ENCODE measurements around the gene UBE2U.
A peak's percentile ranks its signal among the peaks of the same experiment; 100 is the strongest.

The UBE2U gene, protein sequence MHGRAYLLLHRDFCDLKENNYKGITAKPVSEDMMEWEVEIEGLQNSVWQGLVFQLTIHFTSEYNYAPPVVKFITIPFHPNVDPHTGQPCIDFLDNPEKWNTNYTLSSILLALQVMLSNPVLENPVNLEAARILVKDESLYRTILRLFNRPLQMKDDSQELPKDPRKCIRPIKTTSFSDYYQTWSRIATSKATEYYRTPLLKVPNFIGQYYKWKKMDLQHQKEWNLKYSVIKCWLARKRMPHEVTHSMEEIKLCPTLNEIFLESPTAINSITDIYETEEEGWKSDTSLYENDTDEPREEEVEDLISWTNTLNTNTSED

DNA sequence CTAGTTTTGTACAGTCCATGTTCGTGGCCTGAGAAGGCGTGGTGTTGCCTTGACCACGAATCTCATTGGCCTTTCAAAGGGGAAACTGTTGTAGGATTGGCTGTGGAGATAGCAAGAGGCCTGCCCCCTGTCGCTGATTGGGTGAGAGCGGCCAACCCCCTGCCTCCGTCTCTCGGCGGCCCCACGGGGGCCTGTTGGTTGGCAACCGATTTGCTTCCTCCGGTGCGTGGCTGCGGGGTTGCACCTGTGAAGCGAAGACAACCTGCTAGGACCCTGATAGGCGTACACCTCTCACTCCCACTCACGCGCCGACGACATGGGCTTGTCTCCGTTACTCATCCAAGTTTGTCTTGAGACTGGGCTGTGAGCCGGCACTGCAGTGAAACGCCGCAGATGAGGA lies at the start of gene UBE2U:
Gene UBE2U (plus strand): TSS at position 204 of the 400 bp plus-strand sequence. CDS start 428 bp downstream, outside the sequence.
- no peak for DNase-seq (ENCODE audit: low read depth, low spot score)

DNA sequence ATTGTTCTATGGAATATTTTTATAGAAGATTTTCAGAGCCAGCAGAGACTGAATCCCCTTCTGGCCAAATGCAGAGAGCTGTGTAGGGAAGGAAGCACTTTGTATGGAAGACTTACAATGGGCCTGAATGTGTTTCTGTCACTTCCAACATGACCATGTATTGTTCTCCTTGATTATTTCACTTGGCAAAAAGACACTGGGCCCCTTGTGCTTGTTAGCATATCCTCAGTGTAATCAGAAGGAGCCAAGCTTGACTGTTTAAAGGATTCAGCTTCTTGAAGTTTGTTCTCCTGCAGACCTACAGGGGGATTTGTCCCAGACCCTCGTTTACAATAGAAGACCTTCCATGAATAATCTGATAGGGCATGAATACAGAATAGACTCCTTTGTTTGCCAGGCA lies 48.1 kb upstream of the UBE2U start:
- DNase-seq (ENCODE audit: low read depth, low spot score) = no peak

DNA sequence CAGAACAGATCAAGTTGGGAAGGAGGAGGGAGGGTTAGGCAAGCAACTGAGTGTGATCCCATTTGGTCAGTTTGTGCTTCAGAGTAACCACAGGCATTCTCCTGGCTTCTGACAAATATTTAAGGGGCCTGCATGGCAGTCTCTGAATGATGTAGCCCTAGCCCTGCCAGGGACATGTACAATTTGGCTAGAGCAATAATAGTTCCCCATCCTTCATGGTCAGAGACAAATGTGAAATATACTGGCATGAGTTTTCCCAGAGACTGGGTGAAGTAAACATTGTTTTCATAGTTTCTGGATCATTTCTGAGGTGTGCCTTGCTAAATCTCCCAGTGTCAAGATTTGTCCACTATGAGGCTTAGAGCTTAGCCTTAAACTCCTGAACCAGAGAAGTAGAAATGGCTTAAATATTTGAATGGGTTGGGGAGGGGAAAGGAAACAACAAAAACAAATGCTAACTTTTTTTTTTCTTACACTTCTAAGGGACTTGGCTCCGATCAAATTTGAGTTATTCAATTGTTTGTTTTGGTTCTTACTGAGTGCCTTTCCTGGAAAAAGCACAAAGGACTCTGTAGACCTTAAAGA lies 42.0 kb upstream of the UBE2U start:
- DNase-seq (ENCODE audit: low read depth, low spot score) = peak; percentile 94

DNA sequence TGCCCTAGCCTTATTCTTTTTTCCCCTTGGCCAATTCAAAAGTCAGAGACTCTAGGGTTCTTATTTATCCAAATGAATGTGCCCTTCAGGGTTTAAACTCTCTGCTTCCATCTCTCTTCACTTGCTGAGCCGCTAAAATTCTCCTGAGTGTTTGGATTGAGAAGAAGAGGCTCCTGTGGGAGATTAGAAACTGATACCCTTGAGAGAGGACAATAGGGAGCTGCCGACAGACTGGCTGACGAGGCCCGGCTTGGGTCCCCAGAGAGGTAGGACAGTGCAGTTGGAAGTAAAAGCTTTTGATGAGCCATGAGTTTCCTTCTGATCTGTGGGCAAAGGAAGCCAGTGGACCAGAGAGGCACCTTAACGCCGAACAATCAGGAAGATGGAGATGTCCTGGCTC lies 41.3 kb upstream of the UBE2U start:
- DNase-seq (ENCODE audit: low read depth, low spot score) = no peak

DNA sequence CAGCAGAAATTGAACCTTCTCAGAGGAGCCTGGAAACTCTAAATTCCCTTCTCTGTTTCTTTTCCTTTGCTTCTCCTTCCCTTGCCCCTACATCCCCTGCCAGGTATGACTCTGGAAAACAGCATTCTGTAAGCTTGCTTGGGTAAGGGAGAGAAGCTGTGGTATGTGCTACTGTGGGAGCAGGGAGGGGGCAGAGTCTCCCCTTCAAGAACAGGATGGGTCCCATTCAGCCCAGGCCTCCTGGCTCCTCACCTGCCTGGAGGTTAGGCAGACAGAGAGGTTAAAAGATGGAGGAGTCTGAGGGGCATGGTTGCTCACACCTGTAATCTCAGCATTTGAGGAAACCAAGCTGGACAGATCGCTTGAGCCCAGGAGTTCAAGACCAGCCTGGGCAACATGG lies 40.6 kb upstream of the UBE2U start:
- no peak for DNase-seq (ENCODE audit: low read depth, low spot score)

DNA sequence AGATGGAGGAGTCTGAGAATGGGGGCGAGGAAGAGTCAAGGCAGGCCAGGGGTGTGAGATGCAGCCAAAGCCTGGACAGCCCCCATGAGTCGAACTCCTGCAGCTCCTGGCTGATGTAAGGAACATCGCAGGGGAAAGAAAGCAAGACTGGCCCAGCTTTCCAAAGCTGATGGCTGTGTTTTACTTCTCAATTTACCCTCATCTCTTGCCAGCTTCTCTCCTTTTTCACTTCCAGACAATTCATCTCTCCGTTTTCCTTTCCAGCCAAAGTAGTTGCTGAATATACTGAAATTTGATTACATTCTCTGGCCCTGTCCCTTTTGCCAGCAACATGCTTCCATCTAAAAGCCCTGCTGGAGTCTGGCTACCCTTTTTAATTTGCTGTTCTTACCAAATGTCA lies 40.0 kb upstream of the UBE2U start:
- DNase-seq (ENCODE audit: low read depth, low spot score) = no peak

DNA sequence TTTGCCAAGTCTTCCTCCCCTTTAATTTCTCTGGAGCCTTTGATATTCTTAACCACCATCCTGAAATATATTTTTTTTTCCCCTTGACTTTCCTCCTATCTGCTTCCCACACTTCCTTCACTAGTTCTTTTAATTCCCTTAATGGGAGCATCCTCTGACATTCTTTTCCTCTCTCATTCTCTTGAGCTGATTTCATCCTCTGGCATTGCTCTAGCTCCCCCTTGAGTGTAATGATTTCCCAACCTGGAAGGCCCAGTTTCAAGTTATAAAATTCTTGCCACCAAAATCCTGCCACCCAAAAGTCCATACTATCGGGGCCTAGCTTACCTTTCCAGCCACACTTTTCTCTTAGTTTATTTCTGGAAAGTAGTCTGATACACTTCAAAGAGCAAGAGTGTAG lies 39.5 kb upstream of the UBE2U start:
- DNase-seq (ENCODE audit: low read depth, low spot score) = peak; percentile 69

DNA sequence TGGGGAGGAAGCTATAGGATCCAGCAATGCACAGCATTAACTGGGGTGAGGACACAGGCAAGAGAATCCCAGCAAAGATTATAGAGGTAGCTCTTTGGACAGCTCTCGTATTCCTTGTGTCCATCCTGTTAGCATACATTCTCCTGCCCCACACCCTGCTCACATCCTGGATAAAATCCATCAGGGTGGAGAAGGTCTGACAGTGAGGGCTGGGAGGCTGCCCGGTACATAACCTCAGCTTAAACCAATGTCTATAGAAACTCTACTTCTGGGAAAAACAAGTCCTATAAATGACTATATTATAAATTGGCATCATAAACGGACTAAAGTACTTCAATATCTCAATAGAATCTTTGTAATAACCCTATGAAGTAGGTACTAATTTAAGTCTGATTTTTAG lies 36.8 kb upstream of the UBE2U start:
- peak; percentile 14 for DNase-seq (ENCODE audit: low read depth, low spot score)

DNA sequence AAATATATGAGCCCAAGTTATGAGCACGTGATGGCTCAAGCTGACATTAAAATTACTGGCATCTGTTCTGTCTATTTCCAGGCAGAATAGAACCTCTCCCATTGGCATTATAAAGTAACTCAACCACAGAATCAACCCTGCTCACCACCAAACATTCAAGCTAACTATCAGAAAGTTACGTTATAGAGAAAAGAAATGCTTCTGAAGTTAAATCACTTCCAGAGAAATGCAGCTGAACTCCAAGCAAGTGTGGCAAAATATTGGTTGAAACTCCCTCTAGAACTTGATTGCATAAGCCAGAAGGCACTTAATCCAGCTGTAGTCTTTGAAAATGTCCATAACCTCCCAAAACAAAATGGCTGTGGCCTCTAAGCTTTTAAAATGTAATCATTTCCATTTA lies 36.2 kb upstream of the UBE2U start:
- peak; percentile 68 for DNase-seq (ENCODE audit: low read depth, low spot score)

DNA sequence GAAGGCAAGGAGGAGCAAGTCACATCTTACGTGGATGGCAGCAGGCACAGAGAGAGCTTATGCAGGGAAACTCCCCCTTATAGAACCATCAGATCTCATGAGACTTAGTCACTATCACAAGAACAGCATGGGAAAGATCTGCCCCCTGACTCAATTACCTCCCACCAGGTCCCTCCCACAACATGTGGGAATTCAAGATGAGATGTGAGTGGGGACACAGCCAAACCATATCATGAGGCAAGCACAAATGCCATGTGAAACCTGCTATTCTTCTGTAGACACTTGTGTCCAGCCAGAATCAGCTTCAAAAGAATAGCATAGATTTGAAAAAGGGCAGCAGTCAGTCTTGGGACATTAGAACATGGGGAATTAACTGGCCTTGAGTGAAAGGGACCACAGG lies 32.2 kb upstream of the UBE2U start:
- DNase-seq (ENCODE audit: low read depth, low spot score) = no peak

DNA sequence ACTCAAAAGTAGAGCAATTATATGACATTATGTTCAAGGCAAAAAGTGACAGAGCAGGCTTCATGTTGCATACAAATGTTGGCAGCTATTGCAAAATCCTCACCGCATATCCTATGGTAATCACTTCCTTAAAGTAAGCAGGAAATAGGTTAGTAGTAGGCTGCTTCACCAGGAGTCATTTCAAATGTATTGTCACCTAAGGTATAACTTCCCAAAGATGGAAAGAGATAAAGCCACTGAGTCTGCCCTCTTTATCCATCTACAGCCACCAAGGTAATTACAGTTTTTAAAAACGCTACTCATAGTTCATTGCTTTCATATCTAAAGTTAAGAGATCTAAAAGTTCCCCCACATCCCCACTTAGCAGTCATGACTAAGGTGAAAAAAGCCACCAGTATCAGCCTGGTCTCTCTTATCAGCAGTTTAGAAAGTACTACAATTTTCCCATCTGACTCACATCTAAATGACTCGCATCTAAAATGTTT lies 31.6 kb upstream of the UBE2U start:
- DNase-seq (ENCODE audit: low read depth, low spot score) = peak; percentile 68

DNA sequence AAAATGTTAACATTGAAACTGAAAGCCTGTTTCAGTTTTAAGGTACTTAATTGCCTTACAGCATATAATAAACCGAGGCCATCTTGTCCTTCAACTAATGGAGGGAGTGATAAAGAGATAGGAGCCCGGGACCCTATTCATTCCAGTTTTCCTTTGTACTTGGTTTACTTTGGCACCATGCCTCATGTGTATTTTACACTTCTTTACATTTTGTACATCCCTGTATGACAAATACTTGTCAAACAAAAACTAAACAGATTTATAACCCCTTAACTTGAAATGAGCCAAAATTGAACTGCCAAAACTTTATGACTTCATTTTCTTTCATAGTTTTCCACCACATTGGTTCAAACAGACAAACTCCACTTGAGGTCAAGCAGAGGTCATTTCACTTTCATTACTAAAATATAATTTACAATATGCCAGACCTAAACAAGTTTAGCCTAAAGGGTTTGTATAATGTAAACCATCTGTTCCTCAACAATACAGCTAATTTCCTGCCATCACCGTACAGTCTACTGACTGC lies 30.9 kb upstream of the UBE2U start:
- DNase-seq (ENCODE audit: low read depth, low spot score) = no peak

DNA sequence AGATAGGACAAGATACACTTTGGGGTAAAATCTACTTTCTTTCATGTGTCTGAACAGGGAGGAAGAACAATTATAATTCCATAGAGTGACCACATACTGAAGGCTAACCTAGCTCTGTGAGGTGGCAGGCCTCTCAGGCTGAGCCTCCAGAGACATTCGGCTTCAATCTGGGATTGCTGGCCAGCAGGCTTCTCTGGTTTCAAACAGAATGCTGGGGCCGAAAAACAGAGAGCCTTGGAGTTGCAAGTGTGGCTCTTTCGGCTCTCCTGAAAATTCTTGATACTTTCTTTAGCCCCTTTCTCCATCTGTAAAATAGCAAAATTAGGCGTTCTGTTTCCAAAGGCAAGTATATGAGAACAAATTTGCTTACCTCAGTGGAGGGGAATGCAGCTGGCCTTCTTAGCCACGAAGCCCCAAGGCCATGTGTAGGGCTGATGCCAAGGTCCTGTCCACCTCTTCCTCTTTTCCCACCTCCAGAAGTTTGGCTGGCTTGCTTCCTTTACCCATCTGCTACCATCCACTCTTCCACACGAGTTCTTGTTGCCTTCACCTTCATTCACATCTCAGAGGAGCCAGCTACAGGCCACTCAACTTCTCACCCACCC lies 30.0 kb upstream of the UBE2U start:
- DNase-seq (ENCODE audit: low read depth, low spot score) = no peak

DNA sequence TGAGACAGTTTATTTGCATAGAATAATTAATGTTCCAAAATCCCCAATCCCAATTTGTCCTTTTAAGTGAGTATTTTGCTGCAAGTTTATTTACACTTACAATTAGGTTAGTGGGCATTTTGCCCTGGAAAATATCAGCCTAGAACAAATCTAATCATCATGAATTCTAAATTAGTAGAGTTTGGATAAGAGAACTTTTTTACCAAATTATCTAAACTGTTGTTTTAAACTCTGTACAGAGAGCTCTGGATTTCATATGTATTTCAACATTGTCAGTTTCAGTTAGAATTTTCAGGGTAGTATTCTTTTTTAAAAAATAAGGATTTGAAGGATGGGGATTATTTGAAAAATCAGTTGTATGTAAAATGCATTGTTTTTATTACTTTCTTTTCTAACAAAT lies 27.8 kb upstream of the UBE2U start:
- DNase-seq (ENCODE audit: low read depth, low spot score) = no peak

DNA sequence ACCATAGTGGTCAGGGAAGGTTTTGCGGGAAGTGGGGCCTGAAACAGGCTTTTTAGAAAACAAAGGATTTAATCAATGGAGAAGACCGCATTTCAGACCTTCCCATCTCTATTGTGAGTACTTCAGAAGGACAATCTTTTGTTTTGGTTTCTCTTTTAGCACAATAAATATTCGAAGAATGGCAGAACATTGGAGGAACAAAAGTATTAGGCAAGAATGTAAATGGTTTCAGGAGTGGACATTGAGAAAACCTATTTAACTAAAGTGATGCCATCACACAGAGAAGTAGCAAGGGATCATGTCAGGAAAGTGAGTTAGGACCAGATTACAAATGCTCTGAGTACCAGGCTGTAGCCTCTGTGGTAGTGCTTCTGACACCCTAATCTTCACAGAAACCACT lies 26.8 kb upstream of the UBE2U start:
- DNase-seq (ENCODE audit: low read depth, low spot score) = no peak

DNA sequence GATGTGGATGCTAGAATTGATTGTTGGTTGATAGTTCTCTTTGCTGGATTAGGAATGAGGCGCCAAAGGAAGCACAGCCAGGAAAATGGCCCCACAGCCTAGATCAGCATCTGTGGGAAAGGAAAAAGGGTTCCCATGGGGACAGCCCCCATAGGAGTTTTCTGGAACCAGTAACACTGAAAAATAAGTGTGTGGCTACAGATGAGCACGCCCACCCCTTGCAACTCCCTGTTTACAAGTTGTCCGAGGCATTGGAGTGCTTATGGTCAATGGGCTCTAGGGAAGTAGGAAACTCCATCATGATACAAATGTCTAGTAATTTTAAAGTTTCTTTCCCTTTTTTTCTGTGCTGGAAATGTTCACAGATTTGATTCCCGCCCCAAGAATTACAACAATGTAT lies 23.8 kb upstream of the UBE2U start:
- no peak for DNase-seq (ENCODE audit: low read depth, low spot score)

DNA sequence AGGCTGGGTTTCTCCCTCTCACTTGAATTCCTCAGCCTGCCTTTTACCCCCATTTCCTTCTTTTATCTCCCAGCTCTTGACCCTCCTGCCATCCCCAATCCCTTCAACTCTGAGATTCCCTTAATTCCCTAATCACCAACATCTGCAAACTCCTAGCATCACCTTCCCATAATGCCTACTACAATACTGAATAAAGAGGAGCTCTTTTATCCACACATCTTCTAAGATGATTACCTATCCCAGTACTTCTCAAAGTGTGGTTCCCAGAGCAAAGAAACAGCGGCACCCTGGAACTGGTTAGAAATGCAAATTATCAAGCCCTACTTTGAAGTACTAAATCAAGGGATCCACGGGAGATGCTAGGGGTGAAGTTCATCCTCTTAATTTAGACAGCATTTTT lies 21.2 kb upstream of the UBE2U start:
- DNase-seq (ENCODE audit: low read depth, low spot score) = no peak

DNA sequence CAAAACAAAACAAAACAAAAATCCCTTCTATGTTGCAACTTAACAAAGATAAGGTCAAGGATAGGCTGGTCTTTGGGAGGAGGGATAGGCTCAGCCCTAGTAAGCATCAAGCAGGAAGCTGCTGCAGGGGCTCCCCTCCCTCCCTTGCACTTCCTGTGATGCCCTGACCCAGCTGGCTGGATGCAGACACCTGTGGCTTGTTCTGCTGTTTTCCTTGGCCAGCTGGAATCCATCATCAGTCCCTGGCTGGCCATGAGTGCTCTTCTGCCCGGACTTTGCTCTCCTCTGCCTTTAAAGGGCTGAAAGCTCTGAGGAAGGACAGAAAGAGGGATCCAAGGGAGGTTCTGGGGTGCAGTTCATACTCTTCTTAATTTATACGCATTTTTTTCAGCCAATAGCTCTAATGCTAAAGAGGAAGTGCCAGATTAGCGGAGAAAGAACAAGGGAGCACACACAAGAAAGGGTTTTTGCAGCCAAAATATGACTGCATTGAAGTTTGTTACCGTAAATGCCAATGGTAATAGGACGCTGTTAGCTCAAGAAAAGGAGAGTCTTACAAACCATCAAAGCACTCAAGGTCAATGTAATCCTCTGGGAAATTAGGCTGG lies 19.9 kb upstream of the UBE2U start:
- no peak for DNase-seq (ENCODE audit: low read depth, low spot score)

DNA sequence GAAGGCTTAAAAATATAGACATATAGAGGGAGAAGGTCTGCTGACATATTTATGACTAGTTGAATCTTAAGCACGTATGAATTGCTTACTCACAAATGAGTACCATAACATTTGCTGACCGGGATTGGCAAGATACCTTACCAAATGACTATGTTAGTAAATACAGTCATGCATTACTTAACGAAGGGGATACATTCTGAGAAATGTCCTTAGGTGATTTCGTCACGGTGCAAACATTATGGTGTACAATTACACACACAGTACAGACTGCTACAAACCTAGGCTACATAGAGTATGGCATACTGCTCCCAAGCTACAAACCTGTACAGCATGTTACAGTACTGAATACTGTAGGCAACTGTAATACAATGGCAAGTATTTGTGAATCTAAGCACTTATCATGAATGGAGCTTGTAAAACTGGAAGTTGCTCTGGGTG lies 19.4 kb upstream of the UBE2U start:
- no peak for DNase-seq (ENCODE audit: low read depth, low spot score)

DNA sequence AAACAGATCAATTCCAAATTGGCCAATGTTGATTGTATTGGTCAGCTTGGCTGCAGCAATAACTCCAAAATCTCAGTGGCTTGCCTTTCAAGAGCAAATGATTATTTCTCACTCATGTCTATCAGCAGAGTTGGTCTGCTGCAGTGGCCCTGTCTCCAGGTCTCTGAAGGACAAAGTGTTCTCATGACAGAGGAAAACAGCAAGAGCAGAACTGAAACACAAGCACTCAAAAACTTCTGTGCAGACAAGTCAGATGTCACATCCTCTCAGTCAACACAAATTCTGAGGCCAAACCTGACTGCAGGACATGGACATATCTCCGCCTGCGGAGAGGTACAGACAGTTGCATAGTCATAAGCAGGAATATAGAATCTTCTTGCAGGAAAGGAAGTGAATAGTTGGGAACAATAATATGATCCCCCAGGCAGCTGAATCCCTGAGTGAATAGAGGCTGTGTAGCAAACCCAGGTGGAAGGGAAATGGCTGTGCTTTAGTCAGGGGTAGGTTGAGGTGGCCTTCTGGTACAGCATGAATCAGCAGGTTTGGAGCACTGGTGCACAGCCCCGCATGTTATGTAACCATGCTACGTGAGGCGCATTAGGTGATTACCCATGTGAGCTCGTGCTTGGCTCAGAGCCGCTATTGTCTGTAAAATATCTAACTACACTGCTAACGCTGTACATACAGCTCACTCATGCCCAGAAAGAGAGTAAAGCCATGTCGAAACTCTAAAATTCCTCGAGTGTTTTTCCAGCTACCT lies 17.1 kb upstream of the UBE2U start:
- DNase-seq (ENCODE audit: low read depth, low spot score) = no peak

DNA sequence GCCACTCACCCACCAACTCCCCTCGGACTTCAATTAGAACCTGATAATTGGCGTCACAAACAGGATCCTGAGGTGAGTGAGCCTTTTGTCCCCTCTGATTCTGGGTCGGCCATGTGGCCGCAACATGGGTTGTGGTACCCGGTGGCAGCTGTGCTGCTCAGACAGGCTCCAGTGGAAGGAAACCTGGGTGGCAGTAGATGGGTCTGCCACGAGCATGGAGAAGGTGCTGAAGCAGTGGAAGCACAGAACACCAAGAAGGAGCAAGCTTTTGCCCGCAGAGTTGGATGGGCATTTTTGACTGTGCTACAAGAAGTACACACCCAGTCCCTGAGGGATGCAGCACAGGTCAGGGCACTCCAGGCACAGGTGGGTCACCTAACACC lies 16.5 kb upstream of the UBE2U start:
- no peak for DNase-seq (ENCODE audit: low read depth, low spot score)

DNA sequence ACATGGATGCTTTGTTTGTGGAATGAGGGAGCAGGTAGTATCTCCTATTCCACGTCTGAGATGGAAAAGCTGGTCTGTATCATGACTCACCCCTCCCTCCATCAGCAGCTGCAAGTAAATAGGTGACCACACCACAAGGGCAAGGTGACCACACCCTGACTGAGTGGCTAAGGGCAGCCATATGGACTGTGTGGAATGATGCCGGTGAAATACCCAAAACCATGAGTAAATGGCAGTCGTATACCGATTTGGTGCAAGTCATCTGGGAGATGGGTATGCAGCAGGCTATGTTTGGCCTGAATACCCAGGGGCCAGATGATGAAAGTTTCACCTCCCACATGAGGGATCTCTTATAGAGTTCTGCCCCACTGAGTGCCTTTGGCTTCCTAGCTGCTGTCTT lies 15.8 kb upstream of the UBE2U start:
- no peak for DNase-seq (ENCODE audit: low read depth, low spot score)

Data from astrocyte of the hippocampus (primary cell).